ENCODE measurements around the gene CDH26. TPM values are rescaled to one million over a fixed set of nuclear protein-coding genes. Genes with fewer than 3 reads are reported as not detected.
A peak's percentile ranks its signal among the peaks of the same experiment; 100 is the strongest.

CDH26 gene
- total RNA-seq, 2 experiments from 2014 or later = 0.75 to 1.1 TPM

- H3K4me3 Mint-ChIP-seq = peak overlapping the region; percentile 86
- POLR2A ChIA-PET = interaction anchor here (1.2 to 3.8 kb wide), 2 partner anchors 116 to 155 kb away, joined by 3 to 32 read pairs; partner anchors contain the start of genes FAM217B and PPP1R3D
Observed at GRCh38 chr20:60056407-60057122, 98.3 kb downstream of the CDH26 start.

GRCh38 chr20:60057123-60057865 lies 99.1 kb downstream of the CDH26 start:
- ChIA-PET POLR2A (interaction anchor here (1.2 to 3.8 kb wide), 2 partner anchors 117 to 154 kb away, joined by 3 to 32 read pairs; partner anchors contain the start of genes FAM217B and PPP1R3D), CTCF (interaction anchor here (0.7 to 3.2 kb wide), 6 partner anchors 9 to 1172 kb away, joined by 3 to 20 read pairs (median 3); partner anchors contain the start of genes FAM217B and PPP1R3D)
- peak; percentile 79 for TF ChIP-seq CTCF (IDR thresholded peaks at IDR 0.05)
- Histone ChIP-seq H3K4me3 (ENCODE audit: low read length) (peak overlapping the region; percentile 55), H3K27me3 (ENCODE audit: control insufficient read depth in 1 of 2, insufficient read depth in 2 of 2, low read length in 2 of 2) (no peaks in the 10 kb centered on the region), H3K9me3 (ENCODE audit: control insufficient read depth in 1 of 2, insufficient read depth in 1 of 2, low read length in 2 of 2) (no peaks in the 10 kb centered on the region), H3K36me3 (ENCODE audit: insufficient read depth, low read length) (no peaks in the 10 kb centered on the region), H3K27ac (ENCODE audit: low read depth in 1 of 2, low read length in 2 of 2) (peak overlapping the region; percentile 17 to 57), H3K4me1 (ENCODE audit: insufficient read depth, low read length) (peaks cover 50% of the 10 kb centered on the region)
- peaks cover 54% of the 10 kb centered on the region for H3K4me1 Mint-ChIP-seq (ENCODE audit: low read depth)
- ATAC-seq (ENCODE audit: poor library complexity) (peak; percentile 51), DNase-seq (peak; percentile 38 to 83 (median 54))
- no peaks in the 10 kb centered on the region for H3K9me3 Mint-ChIP-seq
- peak overlapping the region; percentile 89 for H3K27ac Mint-ChIP-seq
- H3K27me3 Mint-ChIP-seq = no peaks in the 10 kb centered on the region
- peak overlapping the region; percentile 32 for H3K4me3 Mint-ChIP-seq
- intact Hi-C loops (cut with DNase I, micrococcal nuclease) = loop anchor here (1.0 to 10.0 kb wide), 8 partner anchors 105 to 1920 kb away; no protein-coding TSS in a partner anchor
- no peaks in the 10 kb centered on the region for H3K36me3 Mint-ChIP-seq (ENCODE audit: low read depth)

More at GRCh38 chr20:60056407-60057122, 98.3 kb downstream of the CDH26 start:
- H3K9me3 ChIP-seq (ENCODE audit: control insufficient read depth in 1 of 2, insufficient read depth in 1 of 2, low read length in 2 of 2) = no peaks in the 10 kb centered on the region
- ATAC-seq (ENCODE audit: poor library complexity) = no peak
- H3K4me1 ChIP-seq (ENCODE audit: insufficient read depth, low read length) = peaks cover 50% of the 10 kb centered on the region
- H3K4me3 ChIP-seq (ENCODE audit: low read length) = peak overlapping the region; percentile 55
- H3K36me3 Mint-ChIP-seq (ENCODE audit: low read depth) = no peaks in the 10 kb centered on the region
- peak overlapping the region; percentile 17 to 57 for H3K27ac ChIP-seq (ENCODE audit: low read depth in 1 of 2, low read length in 2 of 2)
- H3K4me1 Mint-ChIP-seq (ENCODE audit: low read depth) = peaks cover 54% of the 10 kb centered on the region
- no peak for TF ChIP-seq CTCF (IDR thresholded peaks at IDR 0.05)
- H3K36me3 ChIP-seq (ENCODE audit: insufficient read depth, low read length) = no peaks in the 10 kb centered on the region
- CTCF ChIA-PET = interaction anchor here (1.2 to 3.2 kb wide), 3 partner anchors 116 to 207 kb away, joined by 3 to 20 read pairs (median 5); partner anchors contain the start of genes FAM217B and PPP1R3D
- peak in 3 of 14 experiments; percentile 21 to 34 (median 23) for DNase-seq
- intact Hi-C loops (cut with DNase I, micrococcal nuclease) = loop anchor here (1.0 to 10.0 kb wide), 8 partner anchors 104 to 1921 kb away; no protein-coding TSS in a partner anchor
- no peaks in the 10 kb centered on the region for H3K27me3 Mint-ChIP-seq
- H3K27ac Mint-ChIP-seq = peak overlapping the region; percentile 89
- H3K27me3 ChIP-seq (ENCODE audit: control insufficient read depth in 1 of 2, insufficient read depth in 2 of 2, low read length in 2 of 2) = no peaks in the 10 kb centered on the region
- H3K9me3 Mint-ChIP-seq = no peaks in the 10 kb centered on the region
